ENCODE measurements around the gene CCDC157.

The CCDC157 gene

DNA sequence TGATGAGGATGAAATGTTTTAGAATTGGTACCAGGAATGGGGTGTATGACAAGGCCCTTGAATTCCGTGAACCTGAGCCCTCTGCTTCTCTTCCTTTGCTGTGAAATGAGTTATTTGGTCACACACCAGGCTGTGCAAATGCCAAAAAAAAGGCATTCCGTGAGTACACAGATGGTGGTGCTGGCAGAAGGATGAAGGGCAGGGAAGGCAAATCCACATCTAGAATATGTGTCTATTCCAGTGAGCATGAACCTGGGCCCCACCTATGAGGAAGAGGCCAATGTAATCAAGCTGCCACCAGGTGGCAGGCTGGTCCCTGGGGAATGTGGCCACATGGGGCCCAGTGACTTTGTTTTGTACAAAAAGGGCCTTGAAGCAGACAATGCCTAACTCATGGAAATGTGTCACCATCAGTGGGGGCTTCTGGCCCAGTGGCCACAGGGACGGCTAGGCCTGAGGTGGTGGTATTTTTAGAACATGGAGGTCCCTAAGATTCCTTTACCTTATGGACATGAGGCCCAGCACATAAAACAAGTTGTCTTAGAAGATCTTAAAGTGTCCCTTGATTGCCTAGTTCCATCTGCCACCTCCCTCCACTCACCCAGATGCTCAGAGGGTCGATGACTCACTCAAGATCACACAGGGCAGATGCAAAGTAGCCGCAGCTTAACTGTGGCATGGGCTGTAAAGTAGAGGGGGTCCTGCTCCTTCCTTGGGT, 34.3 kb downstream of the CCDC157 start:
- TF ChIP-seq FOXP2 (optimal IDR thresholded peaks at IDR 0.05; ENCODE audit: borderline replicate concordance, extremely low read depth, extremely low read length, insufficient read depth) (no peak), TAF1 (IDR thresholded peaks at IDR 0.05; ENCODE audit: borderline replicate concordance, insufficient read depth, low read length) (no peak), POLR2AphosphoS5 (IDR thresholded peaks at IDR 0.05; ENCODE audit: low read depth, low read length) (no peak), SIN3A (IDR thresholded peaks at IDR 0.05; ENCODE audit: borderline replicate concordance, insufficient read depth, low read length) (no peak), REST (IDR thresholded peaks at IDR 0.05; ENCODE audit: insufficient read depth in 1 of 2, low read depth in 2 of 2, low read length in 2 of 2) (no peak)

DNA sequence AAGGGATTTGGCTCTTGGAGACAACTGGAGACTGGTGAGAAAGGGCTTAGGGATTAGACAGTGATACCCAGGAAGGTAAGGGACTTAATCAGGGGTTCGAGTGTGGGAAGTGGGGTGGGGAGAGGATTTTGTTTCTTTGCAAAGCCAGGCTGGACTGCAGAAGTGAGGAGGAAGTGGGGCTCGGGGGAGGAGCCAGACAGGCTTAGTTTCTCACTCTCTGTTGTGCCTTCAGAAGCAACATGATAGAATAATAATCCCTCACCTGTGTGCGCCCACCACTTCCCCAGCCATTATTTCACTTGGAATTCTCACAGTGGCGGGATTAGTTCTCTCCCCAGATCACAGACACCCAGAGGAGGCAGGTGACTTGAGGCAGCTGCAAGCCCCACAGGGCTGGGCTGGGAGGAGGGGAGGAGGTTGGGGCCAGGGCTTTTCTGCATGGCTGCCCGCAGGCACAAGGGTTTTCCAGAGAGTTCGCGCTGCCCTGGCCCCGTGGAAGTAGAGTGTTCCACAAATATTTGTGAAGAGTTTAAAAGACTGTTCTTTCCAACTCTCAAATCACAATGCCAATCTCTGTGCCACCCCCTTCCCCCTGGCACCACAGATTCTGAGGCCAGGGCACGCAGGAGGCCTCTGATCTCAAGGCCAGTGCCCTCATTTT, 36.0 kb downstream of the CCDC157 start:
- TF ChIP-seq SIN3A (IDR thresholded peaks at IDR 0.05; ENCODE audit: borderline replicate concordance, insufficient read depth, low read length) (no peak), FOXP2 (optimal IDR thresholded peaks at IDR 0.05; ENCODE audit: borderline replicate concordance, extremely low read depth, extremely low read length, insufficient read depth) (no peak), POLR2AphosphoS5 (IDR thresholded peaks at IDR 0.05; ENCODE audit: low read depth, low read length) (no peak), TAF1 (IDR thresholded peaks at IDR 0.05; ENCODE audit: borderline replicate concordance, insufficient read depth, low read length) (no peak), REST (IDR thresholded peaks at IDR 0.05; ENCODE audit: insufficient read depth in 1 of 2, low read depth in 2 of 2, low read length in 2 of 2) (no peak)

DNA sequence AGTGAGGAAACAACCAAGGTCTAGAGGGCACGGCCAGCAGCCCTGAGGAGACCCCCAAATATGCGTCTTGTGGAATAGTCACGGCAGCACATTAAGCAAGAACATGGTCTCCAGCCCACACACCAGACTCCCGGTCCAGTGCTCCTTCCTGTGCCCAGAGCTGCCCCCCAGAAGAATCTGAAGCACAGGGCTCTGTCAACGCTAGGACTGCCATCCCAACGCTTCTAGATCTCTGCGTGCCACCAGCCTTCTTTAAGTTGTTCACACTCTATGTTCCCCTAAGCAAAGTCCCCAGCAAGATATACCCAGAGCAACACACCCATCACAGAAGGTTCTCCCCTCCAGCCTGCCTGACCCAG, 36.5 kb downstream of the CCDC157 start:
- TF ChIP-seq TAF1 (IDR thresholded peaks at IDR 0.05; ENCODE audit: borderline replicate concordance, insufficient read depth, low read length) (no peak), POLR2AphosphoS5 (IDR thresholded peaks at IDR 0.05; ENCODE audit: low read depth, low read length) (no peak), REST (IDR thresholded peaks at IDR 0.05; ENCODE audit: insufficient read depth in 1 of 2, low read depth in 2 of 2, low read length in 2 of 2) (no peak), FOXP2 (optimal IDR thresholded peaks at IDR 0.05; ENCODE audit: borderline replicate concordance, extremely low read depth, extremely low read length, insufficient read depth) (no peak), SIN3A (IDR thresholded peaks at IDR 0.05; ENCODE audit: borderline replicate concordance, insufficient read depth, low read length) (no peak)

- no peak for TF ChIP-seq POLR2AphosphoS5 (IDR thresholded peaks at IDR 0.05; ENCODE audit: low read depth, low read length)
- TF ChIP-seq FOXP2 (optimal IDR thresholded peaks at IDR 0.05; ENCODE audit: borderline replicate concordance, extremely low read depth, extremely low read length, insufficient read depth) = no peak
- no peak for TF ChIP-seq TAF1 (IDR thresholded peaks at IDR 0.05; ENCODE audit: borderline replicate concordance, insufficient read depth, low read length)
- TF ChIP-seq SIN3A (IDR thresholded peaks at IDR 0.05; ENCODE audit: borderline replicate concordance, insufficient read depth, low read length) = no peak
- TF ChIP-seq REST (IDR thresholded peaks at IDR 0.05; ENCODE audit: insufficient read depth in 1 of 2, low read depth in 2 of 2, low read length in 2 of 2) = no peak
Measured at GRCh38 chr22:30393885-30394284, 37.1 kb downstream of the CCDC157 start.

Measured in PFSK-1 (cell line).